Stimulated activated naive B cell treated with anti-CD40 and anti-IgM and Interleukin-4, amounts not matched to agents 10 μg/mL and 1 μg/mL and 100 μg/mL, for 72 hours (primary cell): Measurements from ENCODE around the gene SRPK3.
"Not testable (repeated sequence)": the region's sequence is repeated elsewhere in the genome, so short reads cannot be mapped to it uniquely, and the experiment has no call there.

Experiments
- ATAC-seq, 2 donors: fragments of 150-1000 bp; cut with Tn5 transposase; replicated peaks; 2 replicates each; pipeline ENCODE4 v1.10.0; 2021; ENCODE audit warnings: moderate library complexity in 1 of 2
- DNase-seq: peaks from one replicate; pipeline ENCODE4 v3.0.0; 2021
- H3K27ac Mint-ChIP-seq: one replicate; pipeline ENCODE4 v1.8.0; 2022; ENCODE audit warnings: mild to moderate bottlenecking, mixed read lengths
- H3K27me3 Mint-ChIP-seq, 2 donors: one replicate each; pipeline ENCODE4 v1.8.0; 2022; ENCODE audit warnings: mixed read lengths in 2 of 2
- H3K36me3 Mint-ChIP-seq, 2 donors: one replicate each; pipeline ENCODE4 v1.8.0; 2022; ENCODE audit warnings: mixed read lengths in 2 of 2, mild to moderate bottlenecking in 1 of 2
- H3K4me1 Mint-ChIP-seq, 2 donors: one replicate each; pipeline ENCODE4 v1.8.0; 2022; ENCODE audit warnings: mixed read lengths in 2 of 2, mild to moderate bottlenecking in 1 of 2
- H3K4me3 Mint-ChIP-seq, 2 donors: one replicate each; pipeline ENCODE4 v1.8.0; 2022; ENCODE audit warnings: mild to moderate bottlenecking in 2 of 2, mixed read lengths in 2 of 2, moderate library complexity in 1 of 2
- H3K9me3 Mint-ChIP-seq, 2 donors: one replicate each; pipeline ENCODE4 v1.8.0; 2022; ENCODE audit warnings: mixed read lengths in 2 of 2, mild to moderate bottlenecking in 1 of 2

SRPK3 gene

GRCh38 chrX:153741446-153741845 lies 39.4 kb upstream of the SRPK3 start:
- DNase-seq = no peak
- Mint-ChIP-seq H3K27me3 (peaks cover 0 to under 1% of the 10 kb centered on the region in 2 donors), H3K36me3 (peaks cover 9 to 11% of the 10 kb centered on the region in 2 donors), H3K4me3 (no peak overlapping the region), H3K27ac (no peak overlapping the region), H3K9me3 (no peaks in the 10 kb centered on the region), H3K4me1 (peaks cover 15 to 40% of the 10 kb centered on the region in 2 donors)
- no peak for ATAC-seq

GRCh38 chrX:153742111-153742510 lies 38.7 kb upstream of the SRPK3 start:
- not testable (repeated sequence) for H3K36me3 Mint-ChIP-seq, H3K4me3 Mint-ChIP-seq, H3K27ac Mint-ChIP-seq, H3K9me3 Mint-ChIP-seq, H3K27me3 Mint-ChIP-seq, DNase-seq, ATAC-seq
- H3K4me1 Mint-ChIP-seq = peaks cover 15 to 40% of the 10 kb centered on the region in 2 donors

DNA sequence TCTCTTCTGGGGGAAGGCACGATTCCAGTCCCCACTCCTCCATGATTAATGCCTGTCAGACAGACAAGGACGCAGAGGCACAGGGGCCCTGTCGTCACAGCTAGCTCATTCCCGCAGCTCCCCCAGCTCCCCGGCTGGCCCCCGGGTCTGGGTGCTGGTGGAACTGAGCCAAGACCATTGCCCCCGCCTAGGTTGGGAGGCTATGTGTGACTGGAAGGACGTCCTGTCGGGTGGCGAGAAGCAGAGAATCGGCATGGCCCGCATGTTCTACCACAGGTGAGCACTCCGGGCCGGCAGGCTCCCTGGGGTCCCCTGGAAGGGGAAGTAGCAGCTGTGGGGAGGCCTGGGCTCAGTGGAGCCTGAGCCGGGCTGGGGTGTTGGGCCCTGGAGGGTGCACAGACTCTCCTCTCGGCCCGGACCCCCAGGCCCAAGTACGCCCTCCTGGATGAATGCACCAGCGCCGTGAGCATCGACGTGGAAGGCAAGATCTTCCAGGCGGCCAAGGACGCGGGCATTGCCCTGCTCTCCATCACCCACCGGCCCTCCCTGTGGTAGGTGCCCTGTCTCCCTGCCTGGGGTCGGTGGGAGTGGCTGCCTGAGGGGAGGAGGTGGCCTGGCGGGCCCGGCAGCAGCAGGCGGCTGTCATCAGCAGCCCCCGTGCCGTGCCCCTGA lies 37.9 kb upstream of the SRPK3 start:
- ATAC-seq, DNase-seq, H3K4me3 Mint-ChIP-seq, H3K27me3 Mint-ChIP-seq, H3K9me3 Mint-ChIP-seq, H3K36me3 Mint-ChIP-seq: not testable (repeated sequence)
- Mint-ChIP-seq H3K27ac (peak overlapping the region; percentile 20), H3K4me1 (peaks cover 15 to 40% of the 10 kb centered on the region in 2 donors)

DNA sequence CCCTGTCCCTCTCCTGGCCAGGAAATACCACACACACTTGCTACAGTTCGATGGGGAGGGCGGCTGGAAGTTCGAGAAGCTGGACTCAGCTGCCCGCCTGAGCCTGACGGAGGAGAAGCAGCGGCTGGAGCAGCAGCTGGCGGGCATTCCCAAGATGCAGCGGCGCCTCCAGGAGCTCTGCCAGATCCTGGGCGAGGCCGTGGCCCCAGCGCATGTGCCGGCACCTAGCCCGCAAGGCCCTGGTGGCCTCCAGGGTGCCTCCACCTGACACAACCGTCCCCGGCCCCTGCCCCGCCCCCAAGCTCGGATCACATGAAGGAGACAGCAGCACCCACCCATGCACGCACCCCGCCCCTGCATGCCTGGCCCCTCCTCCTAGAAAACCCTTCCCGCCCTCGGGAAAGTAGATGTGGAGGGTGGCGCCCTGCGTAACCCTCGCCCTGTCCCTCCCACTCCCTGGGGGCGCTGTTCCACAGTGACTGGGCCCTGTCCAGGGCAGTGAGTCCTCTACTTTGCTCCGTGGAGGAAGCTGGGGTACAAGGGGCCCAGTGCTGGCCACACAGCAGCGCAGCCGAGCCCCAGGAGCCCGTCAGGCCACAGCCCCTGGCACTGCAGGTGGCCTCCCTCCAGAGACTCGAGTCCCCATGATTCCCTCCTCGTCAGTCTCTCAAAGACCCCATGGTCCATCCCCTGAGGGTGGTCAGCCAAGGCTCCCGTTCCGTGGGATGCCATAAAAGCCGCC lies 37.2 kb upstream of the SRPK3 start:
- H3K27me3 Mint-ChIP-seq, DNase-seq, H3K27ac Mint-ChIP-seq, H3K36me3 Mint-ChIP-seq, ATAC-seq, H3K9me3 Mint-ChIP-seq: not testable (repeated sequence)
- Mint-ChIP-seq H3K4me1 (peaks cover 15 to 40% of the 10 kb centered on the region in 2 donors), H3K4me3 (peak overlapping the region in 1 of 2 donors; percentile 22)

DNA sequence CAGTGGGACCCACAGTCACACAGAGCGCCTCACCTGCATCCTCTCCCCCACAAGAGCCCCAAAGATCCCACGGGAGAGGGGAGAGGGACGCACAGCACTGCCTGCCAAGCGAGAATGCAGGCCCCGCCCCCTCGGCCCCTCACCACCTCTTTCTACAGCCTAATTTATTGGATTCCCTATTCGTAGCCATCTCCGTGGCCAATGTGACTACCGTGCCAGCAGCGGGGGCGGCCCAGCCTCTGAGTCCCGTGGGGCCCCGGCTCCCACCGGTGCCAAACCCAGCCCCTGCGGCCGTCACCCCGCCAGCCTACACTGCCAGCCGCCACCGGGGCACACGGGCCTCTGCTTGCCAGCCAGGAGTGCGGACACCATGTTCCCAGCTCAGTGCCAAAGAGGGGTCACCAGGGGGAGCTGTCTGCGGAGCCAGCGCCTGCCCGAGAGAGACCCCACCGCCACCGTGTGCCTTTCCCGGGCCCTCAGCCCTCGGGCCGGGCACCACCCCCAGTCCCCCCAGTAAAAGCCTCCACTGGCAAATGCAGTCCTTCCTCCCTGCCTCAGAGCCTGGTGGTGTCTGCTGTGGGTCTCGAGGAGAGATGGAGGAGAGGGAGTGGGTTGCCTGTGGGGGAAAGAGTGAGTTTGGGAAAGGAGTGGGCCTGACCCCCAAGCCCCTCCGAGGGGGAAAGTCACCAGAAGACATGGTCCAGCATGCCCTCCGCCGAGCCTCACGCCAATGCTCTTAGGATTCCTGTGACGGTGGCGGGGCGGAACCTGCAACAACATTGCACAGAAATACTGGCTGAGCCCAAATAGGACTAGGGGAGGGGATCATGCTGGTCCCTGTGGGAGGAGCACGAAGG lies 36.4 kb upstream of the SRPK3 start:
- Mint-ChIP-seq H3K27ac (peak overlapping the region; percentile 17), H3K4me1 (peaks cover 15 to 40% of the 10 kb centered on the region in 2 donors), H3K36me3 (peaks cover 0 to 3% of the 10 kb centered on the region in 2 donors), H3K4me3 (peak overlapping the region in 1 of 2 donors; percentile 39), H3K27me3 (peaks cover 0 to 3% of the 10 kb centered on the region in 2 donors), H3K9me3 (no peaks in the 10 kb centered on the region)
- no peak for DNase-seq
- ATAC-seq = no peak

DNA sequence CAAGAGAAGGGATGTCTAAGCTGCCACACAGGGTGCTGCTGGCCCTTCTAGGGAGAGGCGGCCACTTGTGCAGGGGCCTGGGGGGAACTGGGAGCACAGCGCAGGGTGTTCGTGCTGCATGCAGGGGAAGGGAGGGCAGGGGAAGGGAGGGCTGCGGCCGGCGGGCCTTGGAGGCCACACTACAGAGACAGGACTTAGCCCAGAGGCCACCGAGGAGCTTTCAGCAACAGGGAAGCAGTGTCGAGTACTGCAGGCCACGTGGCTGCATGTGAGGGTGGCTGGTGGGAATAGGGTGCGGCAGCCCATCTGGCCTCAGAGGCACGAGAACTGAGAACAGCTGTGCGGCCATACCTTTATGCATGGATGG lies 35.8 kb upstream of the SRPK3 start:
- not testable (repeated sequence) for H3K9me3 Mint-ChIP-seq, H3K36me3 Mint-ChIP-seq, DNase-seq, H3K27ac Mint-ChIP-seq, ATAC-seq, H3K27me3 Mint-ChIP-seq
- Mint-ChIP-seq H3K4me1 (peaks cover 21 to 44% of the 10 kb centered on the region in 2 donors), H3K4me3 (peak overlapping the region in 1 of 2 donors; percentile 39)

DNA sequence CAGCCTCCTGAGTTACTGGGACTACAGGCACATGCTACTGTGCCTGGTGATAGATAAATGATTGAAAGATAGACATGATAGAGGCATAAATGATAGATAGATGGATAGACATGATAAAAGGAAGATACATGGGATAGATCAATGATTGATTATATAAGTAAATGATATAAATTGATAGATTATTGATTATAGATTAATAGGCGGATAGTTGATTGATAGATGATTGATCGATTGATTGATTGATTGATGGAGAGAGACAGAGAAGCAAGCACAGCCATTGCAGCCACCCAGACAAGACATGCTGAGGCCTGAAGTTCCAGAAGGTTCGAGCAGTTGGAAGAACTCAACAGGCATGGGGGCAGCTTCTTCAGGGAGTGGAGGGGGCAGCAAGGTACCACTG lies 34.5 kb upstream of the SRPK3 start:
- no peaks in the 10 kb centered on the region for H3K9me3 Mint-ChIP-seq
- no peak overlapping the region for H3K27ac Mint-ChIP-seq
- H3K36me3 Mint-ChIP-seq = no peaks in the 10 kb centered on the region
- H3K4me3 Mint-ChIP-seq = no peak overlapping the region
- no peak for DNase-seq
- H3K27me3 Mint-ChIP-seq = peaks cover 0 to 7% of the 10 kb centered on the region in 2 donors
- peaks cover 18 to 33% of the 10 kb centered on the region in 2 donors for H3K4me1 Mint-ChIP-seq
- no peak for ATAC-seq

DNA sequence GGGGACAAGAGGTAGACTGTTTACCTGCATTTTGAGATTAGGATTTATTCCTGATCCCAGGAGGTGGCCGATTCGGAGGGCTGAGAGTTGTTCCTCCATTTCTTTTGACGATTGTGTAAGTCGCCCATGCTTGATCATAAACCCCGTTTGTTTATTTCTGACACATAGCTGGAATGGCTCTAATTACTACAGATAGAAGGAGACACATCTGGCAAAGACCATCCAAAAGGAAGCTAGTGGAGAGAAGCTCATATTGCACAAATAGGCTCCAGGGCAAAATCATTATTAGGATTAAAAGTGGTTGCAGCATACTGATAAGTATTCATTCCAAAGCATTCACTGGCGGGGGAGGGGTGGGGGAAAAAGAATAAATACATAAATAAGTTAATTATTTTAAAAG lies 33.9 kb upstream of the SRPK3 start:
- H3K4me3 Mint-ChIP-seq, H3K27ac Mint-ChIP-seq, H3K27me3 Mint-ChIP-seq, DNase-seq, H3K9me3 Mint-ChIP-seq, H3K36me3 Mint-ChIP-seq, ATAC-seq: not testable (repeated sequence)
- peaks cover 18 to 30% of the 10 kb centered on the region in 2 donors for H3K4me1 Mint-ChIP-seq

GRCh38 chrX:153749017-153749416 lies 31.8 kb upstream of the SRPK3 start:
- not testable (repeated sequence) for H3K27ac Mint-ChIP-seq, H3K9me3 Mint-ChIP-seq, ATAC-seq, DNase-seq, H3K36me3 Mint-ChIP-seq, H3K4me3 Mint-ChIP-seq
- Mint-ChIP-seq H3K27me3 (peaks cover 0 to 11% of the 10 kb centered on the region in 2 donors), H3K4me1 (peaks cover 14 to 20% of the 10 kb centered on the region in 2 donors)

DNA sequence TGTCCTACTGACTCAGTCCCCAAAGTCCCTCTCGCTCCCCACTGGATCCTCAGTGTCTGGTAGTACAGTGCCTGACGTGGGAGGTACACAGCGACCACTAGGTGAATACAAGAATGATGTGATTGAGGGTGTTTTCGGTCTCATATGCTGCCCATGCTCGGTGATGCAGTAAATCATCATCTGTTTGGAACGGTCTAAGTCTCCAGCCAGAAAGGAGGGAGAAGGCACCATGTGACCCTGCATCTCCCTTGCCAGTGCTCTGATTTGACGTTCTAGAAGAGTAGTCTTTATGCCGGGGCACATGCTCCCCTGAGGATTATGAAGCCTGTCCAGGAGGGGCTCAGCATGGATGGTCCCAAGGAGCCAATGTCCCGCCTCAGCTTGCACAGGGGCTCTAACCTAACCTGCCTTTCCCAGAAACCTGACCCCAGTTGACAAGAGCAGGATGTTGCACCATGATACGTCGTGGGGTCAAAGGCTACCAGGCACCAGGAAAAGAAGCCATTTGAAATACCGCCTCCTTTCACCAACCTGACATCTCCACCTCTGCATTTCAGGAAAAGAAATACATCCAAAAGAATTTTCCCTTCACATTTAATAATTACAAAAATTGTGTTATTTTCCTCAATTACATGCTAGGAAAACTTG lies 30.6 kb upstream of the SRPK3 start:
- no peak for DNase-seq
- Mint-ChIP-seq H3K4me3 (no peak overlapping the region), H3K4me1 (peaks cover 8% of the 10 kb centered on the region in 2 donors), H3K36me3 (no peaks in the 10 kb centered on the region), H3K27ac (no peak overlapping the region), H3K9me3 (no peaks in the 10 kb centered on the region), H3K27me3 (peaks cover 0 to 11% of the 10 kb centered on the region in 2 donors)
- ATAC-seq = no peak

DNA sequence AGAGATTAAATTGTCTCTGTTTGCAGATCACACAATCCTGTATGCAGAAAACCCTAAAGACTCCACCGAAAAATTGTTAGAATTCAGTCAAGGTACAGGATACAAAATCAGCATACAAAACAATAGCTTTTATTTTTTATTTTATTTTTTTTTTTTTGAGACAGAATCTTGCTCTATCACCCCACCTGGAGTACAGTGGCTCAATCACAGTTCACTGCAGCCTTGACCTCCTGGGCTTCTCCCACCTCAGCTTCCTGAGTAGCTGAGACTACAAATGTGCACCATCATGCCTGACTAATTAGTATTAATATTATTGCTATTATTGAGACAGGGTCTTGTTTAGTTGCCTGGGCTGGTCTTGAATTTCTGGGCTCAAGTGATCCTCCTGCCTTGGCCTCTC lies 25.7 kb upstream of the SRPK3 start:
- Mint-ChIP-seq H3K27ac (no peak overlapping the region), H3K4me3 (no peak overlapping the region), H3K4me1 (peaks cover 0 to 15% of the 10 kb centered on the region in 2 donors), H3K27me3 (peaks cover 0 to 5% of the 10 kb centered on the region in 2 donors), H3K36me3 (no peaks in the 10 kb centered on the region), H3K9me3 (no peaks in the 10 kb centered on the region)
- no peak for DNase-seq
- ATAC-seq = no peak

DNA sequence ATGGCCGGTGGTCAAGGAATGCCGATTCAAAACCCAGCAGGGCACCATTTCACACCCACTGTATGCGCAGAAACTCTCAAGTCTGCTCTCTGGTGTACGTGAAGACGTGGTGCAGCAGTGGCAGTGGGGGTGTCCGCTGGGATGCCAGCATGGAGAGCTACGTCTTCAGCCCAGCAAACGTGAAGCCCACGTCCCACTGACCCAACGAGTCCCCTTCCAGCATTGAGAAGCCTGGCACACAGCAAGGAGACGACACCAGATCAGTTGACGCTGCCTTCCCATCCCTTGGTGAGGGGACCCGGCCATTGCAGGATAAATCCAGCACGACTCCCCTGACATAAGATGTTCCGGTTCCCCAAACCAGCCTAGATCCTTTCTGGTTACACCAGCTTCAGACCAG lies 19.0 kb upstream of the SRPK3 start:
- Mint-ChIP-seq H3K4me1 (peaks cover 13 to 32% of the 10 kb centered on the region in 2 donors), H3K27ac (no peak overlapping the region), H3K9me3 (no peaks in the 10 kb centered on the region), H3K27me3 (peaks cover 0 to 10% of the 10 kb centered on the region in 2 donors), H3K36me3 (no peaks in the 10 kb centered on the region), H3K4me3 (no peak overlapping the region)
- ATAC-seq = no peak
- DNase-seq = no peak

DNA sequence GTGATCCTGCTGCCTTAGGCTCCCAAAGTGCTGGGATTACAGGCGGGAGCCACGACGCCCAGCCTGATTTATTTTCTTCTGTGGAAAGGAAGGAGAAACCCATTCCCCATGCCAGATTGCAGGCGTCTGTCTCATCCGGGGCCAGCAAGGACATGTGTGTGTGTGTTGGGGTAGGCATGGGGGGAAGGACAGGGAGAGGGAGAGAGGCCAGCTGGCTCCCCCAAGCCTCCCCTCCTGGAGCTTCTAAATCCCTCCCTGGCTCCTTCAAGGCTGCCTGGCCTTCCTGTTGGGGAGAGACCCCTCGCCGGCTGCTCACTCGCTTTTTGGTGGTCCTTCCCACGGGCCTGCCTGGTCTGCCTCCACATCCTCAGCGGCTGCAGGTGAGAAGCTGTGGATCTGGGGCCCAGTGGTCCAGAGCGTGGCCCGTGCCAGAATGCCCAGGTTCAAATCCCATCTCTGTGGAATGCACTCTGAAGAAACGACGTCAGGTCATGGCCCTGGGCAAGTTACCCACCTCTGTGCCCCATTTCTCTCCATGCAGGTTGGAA lies 18.1 kb upstream of the SRPK3 start:
- Mint-ChIP-seq H3K4me1 (peaks cover 14 to 30% of the 10 kb centered on the region in 2 donors), H3K27ac (no peak overlapping the region), H3K9me3 (no peaks in the 10 kb centered on the region), H3K36me3 (no peaks in the 10 kb centered on the region), H3K27me3 (peaks cover 0 to 10% of the 10 kb centered on the region in 2 donors), H3K4me3 (no peak overlapping the region)
- no peak for ATAC-seq
- DNase-seq = no peak
